H1 (cell line): ENCODE data around the gene COL25A1. TPM values are rescaled to one million over a fixed set of nuclear protein-coding genes. Genes with fewer than 3 reads are reported as not detected.

ENCODE experiments used
- CTCF ChIA-PET: fragments of 300-600 bp; sonication (Branson Sonifier 250); formaldehyde crosslinking; loops from one replicate; lab custom pipeline; 2021; ENCODE audit not compliant: partially characterized antibody; lab: Charles Lee
- POLR2A ChIA-PET: fragments of 300-600 bp; sonication (Branson Sonifier 250); formaldehyde crosslinking; loops from one replicate; lab custom pipeline; 2021; ENCODE audit warnings: inconsistent platforms; ENCODE audit not compliant: partially characterized antibody; lab: Charles Lee
- DNase-seq, 2 experiments: peaks; one replicate each; pipeline versions ENCODE4 v3.0.0 to v3.0.0-alpha.2; 2010 to 2022; ENCODE audit warnings: low spot score in 2 of 2, low read depth in 1 of 2, mixed read lengths in 1 of 2
- FAIRE-seq: peaks from 2 replicates; lab custom pipeline; 2011; peaks lifted over from hg19 to GRCh38; lab: Jason Lieb, UNC
- H2AFZ ChIP-seq: 2 replicates; pipeline ENCODE4 v1.8.1; 2012; ENCODE audit warnings: low read length, inconsistent platforms
- H2AK5ac ChIP-seq: 2 replicates; pipeline ENCODE4 v1.6.1; 2013; ENCODE audit warnings: low read depth, low read length
- H2BK120ac ChIP-seq: replicated peaks from 2 replicates; pipeline ENCODE3; 2013; ENCODE audit warnings: low read depth, low read length, inconsistent platforms
- H2BK12ac ChIP-seq: 2 replicates; pipeline ENCODE4 v1.6.1; 2013; ENCODE audit warnings: low read depth, low read length
- H2BK15ac ChIP-seq: 2 replicates; pipeline ENCODE4 v1.6.1; 2013; ENCODE audit warnings: low read length
- H2BK20ac ChIP-seq: 2 replicates; pipeline ENCODE4 v1.6.1; 2013; ENCODE audit warnings: low read length
- H2BK5ac ChIP-seq: 2 replicates; pipeline ENCODE4 v1.6.1; 2013; ENCODE audit warnings: low read depth, low read length
- H3K14ac ChIP-seq: 2 replicates; pipeline ENCODE4 v1.6.1; 2013; ENCODE audit warnings: inconsistent platforms; ENCODE audit not compliant: insufficient read length
- H3K18ac ChIP-seq: 2 replicates; pipeline ENCODE4 v1.6.1; 2013; ENCODE audit warnings: low read length; ENCODE audit errors: extremely low read depth
- H3K23ac ChIP-seq: 2 replicates; pipeline ENCODE4 v1.6.1; 2013; ENCODE audit warnings: inconsistent platforms; ENCODE audit not compliant: insufficient read length
- H3K23me2 ChIP-seq: 2 replicates; pipeline ENCODE4 v1.6.1; 2013; ENCODE audit warnings: low read depth, low read length
- H3K27ac ChIP-seq: 2 replicates; pipeline ENCODE4 v1.6.1; 2011; ENCODE audit warnings: low read depth, low read length, inconsistent platforms
- H3K27me3 ChIP-seq, 4 experiments: replicated peaks in 1 of 4; 1 replicate in 1 of 4; 2 replicates in 3 of 4; pipeline versions ENCODE4 v1.6.1 to v1.8.1; 2011 to 2013; ENCODE audit warnings: low read length in 3 of 4, mild to moderate bottlenecking in 3 of 4, inconsistent platforms in 2 of 4, mixed read lengths in 2 of 4, moderate library complexity in 1 of 4; ENCODE audit not compliant: control insufficient read depth in 3 of 4, insufficient read depth in 3 of 4; ENCODE audit errors: extremely low read depth in 1 of 4
- H3K36me3 ChIP-seq, 4 experiments: 2 replicates each; pipeline versions ENCODE4 v1.6.1 to v1.8.1; 2011 to 2013; ENCODE audit warnings: mild to moderate bottlenecking in 4 of 4, low read length in 3 of 4, moderate library complexity in 2 of 4, control low read depth in 1 of 4, inconsistent platforms in 1 of 4; ENCODE audit not compliant: insufficient read depth in 4 of 4, control insufficient read depth in 2 of 4
- H3K4ac ChIP-seq: replicated peaks from 2 replicates; pipeline ENCODE3; 2013; ENCODE audit warnings: low read length, low read depth, mixed read lengths, inconsistent platforms; ENCODE audit not compliant: insufficient read length
- H3K4me1 ChIP-seq, 4 experiments: replicated peaks in 1 of 4; 1 replicate in 1 of 4; 2 replicates in 3 of 4; pipeline versions ENCODE4 v1.6.1 to v1.8.1; 2011 to 2013; ENCODE audit warnings: low read length in 3 of 4, inconsistent platforms in 2 of 4, mixed read lengths in 1 of 4; ENCODE audit not compliant: insufficient read depth in 4 of 4, control insufficient read depth in 3 of 4
- H3K4me2 ChIP-seq, 2 experiments: 2 replicates each; pipeline versions ENCODE4 v1.6.1 to v1.8.1; 2011 to 2013; ENCODE audit warnings: low read depth in 2 of 2, low read length in 2 of 2, control low read depth in 1 of 2, inconsistent platforms in 1 of 2, mild to moderate bottlenecking in 1 of 2; ENCODE audit not compliant: insufficient read depth in 1 of 2
- H3K4me3 ChIP-seq, 4 experiments: fragments of 200-600, 300-600 bp in 1 of 4; sonication (generic), shearing (Covaris generic), sonication (Bioruptor Twin) in 1 of 4; 2 replicates each; pipeline versions ENCODE4 v1.5.1 to v1.8.1; 2011 to 2016; ENCODE audit warnings: low read length in 4 of 4, low read depth in 3 of 4, control low read depth in 2 of 4, inconsistent platforms in 2 of 4, mild to moderate bottlenecking in 2 of 4, mixed read lengths in 1 of 4, moderate library complexity in 1 of 4; ENCODE audit not compliant: insufficient read depth in 2 of 4; ENCODE audit errors: extremely low read depth in 1 of 4
- H3K56ac ChIP-seq: replicated peaks from 2 replicates; pipeline ENCODE3; 2013; ENCODE audit warnings: low read depth, mild to moderate bottlenecking, mixed read lengths, low read length, inconsistent platforms; ENCODE audit not compliant: insufficient read length
- H3K79me1 ChIP-seq: 2 replicates; pipeline ENCODE4 v1.6.1; 2013; ENCODE audit warnings: low read depth, low read length, control low read depth
- H3K79me2 ChIP-seq, 2 experiments: 2 replicates each; pipeline versions ENCODE4 v1.6.1 to v1.8.1; 2012 to 2013; ENCODE audit warnings: low read length in 2 of 2, mild to moderate bottlenecking in 2 of 2, inconsistent platforms in 1 of 2; ENCODE audit not compliant: insufficient read depth in 2 of 2, control insufficient read depth in 1 of 2
- H3K9ac ChIP-seq, 4 experiments: replicated peaks in 1 of 4; 1 replicate in 1 of 4; 2 replicates in 3 of 4; pipeline versions ENCODE4 v1.6.1 to v1.8.1; 2011 to 2013; ENCODE audit warnings: low read depth in 3 of 4, low read length in 3 of 4, control low read depth in 2 of 4, mild to moderate bottlenecking in 2 of 4, moderate library complexity in 2 of 4, inconsistent platforms in 1 of 4; ENCODE audit errors: extremely low read depth in 1 of 4
- H3K9me3 ChIP-seq, 2 experiments: 2 replicates each; pipeline versions ENCODE4 v1.6.1 to v1.8.1; 2012 to 2013; ENCODE audit warnings: mild to moderate bottlenecking in 2 of 2, moderate library complexity in 2 of 2, control low read depth in 1 of 2, inconsistent platforms in 1 of 2, low read depth in 1 of 2, low read length in 1 of 2, mixed read lengths in 1 of 2; ENCODE audit not compliant: insufficient read depth in 2 of 2
- H4K20me1 ChIP-seq, 2 experiments: replicated peaks in 1 of 2; 2 replicates each; pipeline versions ENCODE3 to v1.8.1; 2011 to 2013; ENCODE audit warnings: inconsistent platforms in 2 of 2, low read length in 2 of 2, mild to moderate bottlenecking in 1 of 2; ENCODE audit not compliant: insufficient read depth in 2 of 2, control insufficient read depth in 1 of 2
- H4K5ac ChIP-seq: 2 replicates; pipeline ENCODE4 v1.6.1; 2013; ENCODE audit warnings: low read length, low read depth, mixed read lengths, inconsistent platforms; ENCODE audit not compliant: insufficient read length
- H4K8ac ChIP-seq: 2 replicates; pipeline ENCODE4 v1.8.0; 2013; ENCODE audit warnings: mild to moderate bottlenecking, moderate library complexity, low read length, inconsistent platforms; ENCODE audit not compliant: insufficient read depth; ENCODE audit errors: extremely low read depth
- H4K91ac ChIP-seq: replicated peaks from 2 replicates; pipeline ENCODE3; 2013; ENCODE audit warnings: low read length, mixed read lengths, inconsistent platforms; ENCODE audit not compliant: insufficient read length
- BRCA1 ChIP-seq: IDR thresholded peaks from 2 replicates; pipeline ENCODE4 v1.6.1; 2012; ENCODE audit warnings: low read depth, low read length, improper control_type of control experiment
- CREB1 ChIP-seq: IDR thresholded peaks from 2 replicates; pipeline ENCODE4 v1.6.1; 2012; ENCODE audit warnings: inconsistent platforms
- EZH2 ChIP-seq: fragments of 200-600 bp; sonication (generic); IDR thresholded peaks from 2 replicates; pipeline ENCODE4 v1.7.1; 2012; ENCODE audit warnings: low read depth, mild to moderate bottlenecking, moderate library complexity, low read length, inconsistent platforms; ENCODE audit not compliant: severe bottlenecking
- JUN ChIP-seq: IDR thresholded peaks from 2 replicates; pipeline ENCODE4 v1.6.1; 2011; ENCODE audit warnings: low read depth, mild to moderate bottlenecking, improper control_type of control experiment, low read length
- JUND ChIP-seq: IDR thresholded peaks from 2 replicates; pipeline ENCODE4 v1.6.1; 2011; ENCODE audit warnings: mild to moderate bottlenecking, improper control_type of control experiment, low read length
- KDM4A ChIP-seq: IDR thresholded peaks from one replicate; pipeline ENCODE4 v1.7.1; 2012; ENCODE audit warnings: low read depth, mild to moderate bottlenecking, moderate library complexity, low read length, inconsistent platforms; ENCODE audit not compliant: severe bottlenecking
- PHF8 ChIP-seq: fragments of 200-600 bp; sonication (generic); conservative IDR thresholded peaks from 2 replicates; pipeline ENCODE4 v1.7.1; 2012; ENCODE audit warnings: low read depth, mild to moderate bottlenecking, inconsistent platforms, low read length, moderate library complexity
- POLR2A ChIP-seq, 2 experiments: IDR thresholded peaks; 1 replicate in 1 of 2; 2 replicates in 1 of 2; pipeline ENCODE4 v1.6.1; 2011; ENCODE audit warnings: low read depth in 2 of 2, low read length in 2 of 2, mild to moderate bottlenecking in 2 of 2; ENCODE audit errors: control extremely low read depth in 1 of 2
- SRF ChIP-seq: IDR thresholded peaks from 2 replicates; pipeline ENCODE4 v1.6.1; 2011; ENCODE audit warnings: mild to moderate bottlenecking, low read depth, low read length, moderate library complexity
- SUZ12 ChIP-seq: fragments of 200-600 bp; sonication (generic); IDR thresholded peaks from 2 replicates; pipeline ENCODE4 v1.6.1; 2012; ENCODE audit warnings: mild to moderate bottlenecking, inconsistent platforms, low read length, moderate library complexity, mixed read lengths
- TCF12 ChIP-seq: IDR thresholded peaks from 2 replicates; pipeline ENCODE4 v1.6.1; 2011; ENCODE audit warnings: low read depth, mild to moderate bottlenecking, low read length
- WGBS, 2 experiments: shearing (Covaris generic) in 1 of 2; methylation state at CpG; one replicate each; pipeline versions ENCODE4 v1.1.6 to v1.1.7; 2013 to 2015; ENCODE audit warnings: low lambda C conversion rate in 2 of 2, mixed read lengths in 2 of 2, inconsistent platforms in 1 of 2, low coverage in 1 of 2, missing lambda C conversion rate in 1 of 2; ENCODE audit not compliant: insufficient replicate concordance in 2 of 2, insufficient coverage in 1 of 2, insufficient read length in 1 of 2; ENCODE audit errors: extremely low coverage in 1 of 2, missing lambda C conversion rate in 1 of 2; 5-methylcytosine and 5-hydroxymethylcytosine counted together
- polyA plus RNA-seq, 7 experiments: library from polyadenylated mRNA; depleted of rRNA in 3 of 7; stranded (reverse) in 5 of 7; unstranded in 2 of 7; fragments of >200 nt in 5 of 7; fragments of 200-250 nt in 2 of 7; gene quantifications; 1 replicate in 5 of 7; 2 replicates in 1 of 7; 4 replicates in 1 of 7; pipeline versions ENCODE4 v1.2.1 to v1.2.3, GENCODE V29; 2011 to 2013; ENCODE audit warnings: missing spikeins in 2 of 7, mixed read lengths in 2 of 7
- total RNA-seq: library from RNA; stranded (reverse); fragmentation: NEBNext Ultra II Directional; extraction: Animal tissue kit (Norgen Biotek cat#: 25700); gene quantifications from 2 replicates; pipeline ENCODE4 v1.2.1, GENCODE V29; 2021
- TF ChIP-seq, protein P1 (sequence below): IDR thresholded peaks from 2 replicates; pipeline ENCODE4 v1.6.1; 2011; ENCODE audit warnings: low read depth, mild to moderate bottlenecking, low read length; ENCODE audit not compliant: insufficient read depth
- TF ChIP-seq, protein P2 (sequence below): IDR thresholded peaks from 2 replicates; pipeline ENCODE4 v1.6.1; 2012; ENCODE audit warnings: inconsistent platforms

Gene COL25A1
- total and polyA plus RNA-seq, 2 of the 8 experiments (the other 6 are each of a cell fraction or from before 2014, with no cell fraction given) = 1.1 to 8.3 TPM

DNA sequence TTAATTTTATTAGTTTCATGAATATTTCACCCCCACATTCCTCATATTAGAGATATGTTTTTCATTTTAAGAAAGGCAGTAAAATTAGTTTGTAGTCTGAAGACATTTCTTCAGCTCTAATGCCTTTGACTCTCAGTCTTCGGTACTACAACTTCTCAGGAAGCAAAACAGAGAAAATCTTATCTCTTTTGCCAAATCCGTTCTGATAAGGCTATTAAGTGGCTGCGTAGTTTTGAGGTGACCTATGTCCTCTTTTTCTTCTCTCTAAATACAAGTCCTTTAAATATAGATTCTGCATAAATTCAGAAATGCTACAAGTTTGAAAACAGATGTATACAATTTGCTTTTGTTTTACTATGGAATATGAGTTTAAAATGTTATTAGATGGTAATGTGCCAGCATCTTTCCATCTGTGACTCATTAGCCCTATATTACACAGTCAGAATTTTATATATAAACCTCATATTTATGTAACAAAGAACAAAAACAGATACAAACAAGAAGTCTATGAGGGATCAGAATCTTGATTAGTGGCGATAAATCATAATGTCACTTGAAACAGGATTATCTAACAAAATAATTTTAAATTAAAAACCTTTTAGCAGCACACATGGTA is 358.4 kb downstream of the COL25A1 start:
- no peak overlapping the region for H3K23ac ChIP-seq
- WGBS, 2 experiments = 89% methylated on average over 4 of the region's 4 CpGs; no CpG with 5 or more reads in 1 of the 2 experiments
- no peaks in the 10 kb centered on the region for H3K79me2 ChIP-seq
- H3K4me1 ChIP-seq = peaks cover 0 to 5% (median 1%) of the 10 kb centered on the region in 4 experiments; a peak in 3 of 7 replicates
- H2BK15ac ChIP-seq = no peak overlapping the region
- H4K20me1 ChIP-seq = no peaks in the 10 kb centered on the region
- H4K8ac ChIP-seq = no peak overlapping the region
- no peak overlapping the region for H3K18ac ChIP-seq
- H3K14ac ChIP-seq = no peak overlapping the region
- H4K91ac ChIP-seq = no peak overlapping the region
- H3K79me1 ChIP-seq = no peaks in the 10 kb centered on the region
- H2BK120ac ChIP-seq = no peak overlapping the region
- H3K4me3 ChIP-seq = no peak overlapping the region
- H3K56ac ChIP-seq = no peak overlapping the region
- H2AFZ ChIP-seq = no peak overlapping the region
- no peak overlapping the region for H4K5ac ChIP-seq
- FAIRE-seq (no peak), DNase-seq (no peak)
- no peaks in the 10 kb centered on the region for H3K9me3 ChIP-seq
- no peak overlapping the region for H2AK5ac ChIP-seq
- H3K9ac ChIP-seq = no peak overlapping the region
- ChIA-PET POLR2A (no interaction called here), CTCF (no interaction called here)
- no peak overlapping the region for H3K4me2 ChIP-seq
- no peak overlapping the region for H2BK12ac ChIP-seq
- H3K4ac ChIP-seq = no peak overlapping the region
- no peak overlapping the region for H2BK5ac ChIP-seq
- no peak overlapping the region for H3K27ac ChIP-seq
- no peaks in the 10 kb centered on the region for H3K36me3 ChIP-seq
- no peak overlapping the region for H2BK20ac ChIP-seq
- H3K23me2 ChIP-seq = no peaks in the 10 kb centered on the region
- no peaks in the 10 kb centered on the region for H3K27me3 ChIP-seq
- TF ChIP-seq, protein P1, sequence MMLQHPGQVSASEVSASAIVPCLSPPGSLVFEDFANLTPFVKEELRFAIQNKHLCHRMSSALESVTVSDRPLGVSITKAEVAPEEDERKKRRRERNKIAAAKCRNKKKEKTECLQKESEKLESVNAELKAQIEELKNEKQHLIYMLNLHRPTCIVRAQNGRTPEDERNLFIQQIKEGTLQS = no peak
- TF ChIP-seq PHF8 (no peak), SUZ12 (no peak), SRF (no peak), KDM4A (no peak), JUND (no peak), EZH2 (no peak), JUN (no peak), CREB1 (no peak), BRCA1 (no peak), POLR2A (IDR thresholded peaks at IDR 0.05; ENCODE audit: control extremely low read depth in 1 of 2, low read depth in 2 of 2, low read length in 2 of 2) (no peak), TCF12 (no peak)
- TF ChIP-seq, protein P2, sequence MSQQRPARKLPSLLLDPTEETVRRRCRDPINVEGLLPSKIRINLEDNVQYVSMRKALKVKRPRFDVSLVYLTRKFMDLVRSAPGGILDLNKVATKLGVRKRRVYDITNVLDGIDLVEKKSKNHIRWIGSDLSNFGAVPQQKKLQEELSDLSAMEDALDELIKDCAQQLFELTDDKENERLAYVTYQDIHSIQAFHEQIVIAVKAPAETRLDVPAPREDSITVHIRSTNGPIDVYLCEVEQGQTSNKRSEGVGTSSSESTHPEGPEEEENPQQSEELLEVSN = no peak
